ENCODE measurements around the gene DIPK1B. TPM values are rescaled to one million over a fixed set of nuclear protein-coding genes. Genes with fewer than 3 reads are reported as not detected.
A peak's percentile ranks its signal among the peaks of the same experiment; 100 is the strongest.

Gene DIPK1B
- total RNA-seq, result under 1 TPM in 1 of 2 experiments, not detected in 1; 0.14 TPM

- CTCF ChIA-PET, result no interaction called here
Measured at GRCh38 chr9:136711751-136712689, at the start of gene DIPK1B. DIPK1B (plus strand) TSS chr9:136712572; CDS start chr9:136712666, 94 bp downstream.

GRCh38 chr9:136662656-136663581, 49.5 kb upstream of the DIPK1B start, which contains the start of gene EGFL7:
EGFL7 (plus strand) TSS chr9:136662916; CDS start chr9:136668283, 5,367 bp downstream.
- no peak within 1 kb of the TSS for H3K4me3 Mint-ChIP-seq
- H3K27me3 Mint-ChIP-seq, result peaks cover 19% of the 10 kb centered on the region
- no peak within 1 kb of the TSS for H3K27ac Mint-ChIP-seq
- DNase-seq, result no peak
- no peak for TF ChIP-seq CTCF (IDR thresholded peaks at IDR 0.05)
- intact Hi-C loops (cut with micrococcal nuclease), result no loop called here
- H3K9me3 Mint-ChIP-seq, result no peaks in the 10 kb centered on the region
- no peak for ATAC-seq
- CTCF ChIA-PET, result interaction anchor here (1.0 to 2.0 kb wide), 2 partner anchors 9 to 175 kb away, joined by 3 to 11 read pairs; no protein-coding TSS in a partner anchor
- peaks cover 7% of the 10 kb centered on the region for H3K4me1 Mint-ChIP-seq (ENCODE audit: low read depth)
- POLR2A ChIA-PET, result interaction anchor here (1.2 kb wide), 1 partner anchor 22 kb away, joined by 3 read pairs; no protein-coding TSS in a partner anchor
- no peaks in the 10 kb centered on the region for H3K36me3 Mint-ChIP-seq (ENCODE audit: low read depth)

More at GRCh38 chr9:136711751-136712689, at the start of gene DIPK1B:
- TF ChIP-seq CTCF (IDR thresholded peaks at IDR 0.05), result no peak
- ATAC-seq (peak; percentile 29), DNase-seq (no peak)
- H3K9me3 Mint-ChIP-seq, result no peaks in the 10 kb centered on the region
- peaks cover 32% of the 10 kb centered on the region for H3K27me3 Mint-ChIP-seq
- POLR2A ChIA-PET, result interaction anchor here (1.1 kb wide), 1 partner anchor 11 kb away, joined by 4 read pairs; no protein-coding TSS in a partner anchor
- H3K36me3 Mint-ChIP-seq (ENCODE audit: low read depth), result no peaks in the 10 kb centered on the region
- intact Hi-C loops (cut with micrococcal nuclease), result no loop called here
- H3K27ac Mint-ChIP-seq, result no peak within 1 kb of the TSS
- H3K4me1 Mint-ChIP-seq (ENCODE audit: low read depth), result peaks cover 2% of the 10 kb centered on the region
- peak within 1 kb of the TSS; percentile 21 for H3K4me3 Mint-ChIP-seq

GRCh38 chr9:136664000-136664915, 48.1 kb upstream of the DIPK1B start:
- Mint-ChIP-seq H3K27ac (no peak overlapping the region), H3K9me3 (no peaks in the 10 kb centered on the region), H3K4me3 (peak overlapping the region; percentile 63), H3K27me3 (peaks cover 11% of the 10 kb centered on the region), H3K4me1 (ENCODE audit: low read depth) (peaks cover 2% of the 10 kb centered on the region), H3K36me3 (ENCODE audit: low read depth) (no peaks in the 10 kb centered on the region)
- ChIA-PET CTCF (interaction anchor here (0.8 to 1.3 kb wide), 3 partner anchors 10 to 179 kb away, joined by 3 to 4 read pairs (median 3); no protein-coding TSS in a partner anchor), POLR2A (interaction anchor here (0.8 to 1.2 kb wide), 3 partner anchors 24 to 64 kb away, joined by 3 read pairs; no protein-coding TSS in a partner anchor)
- no peak for DNase-seq
- no peak for TF ChIP-seq CTCF (IDR thresholded peaks at IDR 0.05)
- intact Hi-C loops (cut with micrococcal nuclease), result no loop called here
- no peak for ATAC-seq

- ATAC-seq (peak; percentile 54), DNase-seq (peak; percentile 46)
- TF ChIP-seq CTCF (IDR thresholded peaks at IDR 0.05), result peak; percentile 42
- ChIA-PET CTCF (interaction anchor here (0.8 to 1.3 kb wide), 3 partner anchors 9 to 180 kb away, joined by 3 to 4 read pairs (median 3); no protein-coding TSS in a partner anchor), POLR2A (no interaction called here)
- peak overlapping the region; percentile 63 for H3K4me3 Mint-ChIP-seq
- peaks cover 9% of the 10 kb centered on the region for H3K27me3 Mint-ChIP-seq
- H3K27ac Mint-ChIP-seq, result no peak overlapping the region
- H3K36me3 Mint-ChIP-seq (ENCODE audit: low read depth), result no peaks in the 10 kb centered on the region
- H3K9me3 Mint-ChIP-seq, result no peaks in the 10 kb centered on the region
- peaks cover 2% of the 10 kb centered on the region for H3K4me1 Mint-ChIP-seq (ENCODE audit: low read depth)
- intact Hi-C loops (cut with micrococcal nuclease), result no loop called here
Measured at GRCh38 chr9:136665111-136665703, 47.2 kb upstream of the DIPK1B start.

Measured in activated CD8-positive, alpha-beta T cell treated with anti-CD3 and anti-CD28 coated beads for 36 hours (primary cell).